Heart right ventricle (tissue), 16 donors: Measurements from ENCODE around the gene CDC25C. TPM values are rescaled to one million over a fixed set of nuclear protein-coding genes. Genes with fewer than 3 reads are reported as not detected.
A peak's percentile ranks its signal among the peaks of the same experiment; 100 is the strongest.

Source experiments
- ATAC-seq, 8 donors: fragments of 200-7000 bp; cut with Tn5 transposase; one replicate each; pipeline ENCODE4 v1.9.1; 2020; ENCODE audit warnings: mild to moderate bottlenecking in 8 of 8, moderate library complexity in 8 of 8, moderate number of reproducible peaks in 1 of 8
- DNase-seq, 2 donors: peaks; one replicate each; pipeline ENCODE4 v3.0.0-alpha.2; 2020
- H3K27ac ChIP-seq, 10 donors: fragments of 200-600 bp; sonication (generic) in 2 of 10; one replicate each; pipeline versions ENCODE4 v1.5.0 to v1.8.0; 2020 to 2022; ENCODE audit warnings: mild to moderate bottlenecking in 3 of 10
- H3K27me3 ChIP-seq, 7 donors: fragments of 200-600 bp; one replicate each; pipeline ENCODE4 v1.8.0; 2021 to 2022; ENCODE audit warnings: mild to moderate bottlenecking in 2 of 7
- H3K36me3 ChIP-seq, 9 donors: fragments of 200-600 bp; sonication (generic) in 1 of 9; one replicate each; pipeline versions ENCODE4 v1.5.0 to v1.8.0; 2020 to 2022; ENCODE audit warnings: mild to moderate bottlenecking in 2 of 9
- H3K4me1 ChIP-seq, 9 donors: fragments of 200-600 bp; sonication (generic) in 1 of 9; one replicate each; pipeline versions ENCODE4 v1.5.0 to v1.8.0; 2020 to 2022; ENCODE audit warnings: mild to moderate bottlenecking in 4 of 9
- H3K4me3 ChIP-seq, 10 donors: fragments of 200-600 bp; sonication (generic) in 2 of 10; one replicate each; pipeline versions ENCODE4 v1.5.0 to v1.8.0; 2020 to 2022; ENCODE audit warnings: mild to moderate bottlenecking in 7 of 10, moderate library complexity in 2 of 10
- H3K9me3 ChIP-seq, 11 donors: fragments of 200-600 bp in 10 of 11; sonication (generic) in 2 of 11; one replicate each; pipeline versions ENCODE4 v1.5.0 to v1.8.0; 2013 to 2022; ENCODE audit warnings: mild to moderate bottlenecking in 2 of 11, control low read depth in 1 of 11, moderate library complexity in 1 of 11
- WGBS, 2 donors: extraction: QIAGEN DNeasy Blood & Tissue Kit; methylation state at CpG; one replicate each; pipeline ENCODE4 v1.1.7; 2013; ENCODE audit warnings: inconsistent platforms in 1 of 2; 5-methylcytosine and 5-hydroxymethylcytosine counted together
- intact Hi-C, 10 donors: fragments of 100-400 bp; cut with DNase I; formaldehyde crosslinking; loops; one replicate each; pipeline versions ENCODE4 v1.11.1 to v1.14.2; 2022
- polyA plus RNA-seq, 2 donors: library from polyadenylated mRNA; stranded (reverse); fragments of 200-250 nt; gene quantifications; one replicate each; pipeline ENCODE4 v1.2.3, GENCODE V29; 2013
- total RNA-seq, 10 donors: library from RNA; stranded (reverse); fragmentation: NEBNext Ultra II Directional in 3 of 10; extraction: Animal tissue kit (Norgen Biotek cat#: 25700) in 3 of 10; gene quantifications; one replicate each; pipeline versions ENCODE4 v1.2.1 to v1.2.4, GENCODE V29; 2021 to 2023
- TF ChIP-seq, protein P1 (sequence below), 9 donors: fragments of 200-600 bp; sonication (generic) in 2 of 9; IDR thresholded peaks; one replicate each; pipeline versions ENCODE4 v1.5.0 to v1.8.0; 2021 to 2022; ENCODE audit warnings: antibody characterized with exemption in 9 of 9, mild to moderate bottlenecking in 5 of 9, moderate library complexity in 1 of 9
- donor health status: Arrhythmogenic right ventricular cardiomyopathy.
- donor health status: ischemic (EF 13 %, LVEDD 7.1; RV severe dilation, severe dysfunction).
- donor health status: healthy with polysubstance abuse.
- donor health status: DM: no; HTN: yes; CAD: no.
- donor health status: DM: no; HTN: no; CAD: no.
- donor health status: ischemic (EF 25% LVEDD 6.9; RV normal size, moderate dysfunction).
- donor health status: ischemic (EF 25% LVEDD 5.7; RV mildly dilated, moderate dysfunction).
- donor health status: healthy.
- donor health status: DM: yes; HTN: yes; CAD: no.
- donor health status: Ischemic cardiomyopathy.
- donor health status: ischemic (EF 35%, LVEDD 5.7; RV mildly dilated, moderate dysfunction).
- donor health status: nonischemic (EF 11% LVEDD 7.7; RV severe dilation, severe dysfunction).
- donor health status: DM: yes; HTN: yes; CAD: no.
- donor health status: PGD.
- donor health status: ischemic (EF 29% LVEDD 5.4; RV normal size, mild dysfunction).
- donor health status: nonischemic (EF 23%, LVEDD 6.1; RV moderate dilation, normal function).

Gene CDC25C
- total and polyA plus RNA-seq, 12 donors: 0.03 to 0.74 (median 0.37) TPM; not detected in 6

DNA sequence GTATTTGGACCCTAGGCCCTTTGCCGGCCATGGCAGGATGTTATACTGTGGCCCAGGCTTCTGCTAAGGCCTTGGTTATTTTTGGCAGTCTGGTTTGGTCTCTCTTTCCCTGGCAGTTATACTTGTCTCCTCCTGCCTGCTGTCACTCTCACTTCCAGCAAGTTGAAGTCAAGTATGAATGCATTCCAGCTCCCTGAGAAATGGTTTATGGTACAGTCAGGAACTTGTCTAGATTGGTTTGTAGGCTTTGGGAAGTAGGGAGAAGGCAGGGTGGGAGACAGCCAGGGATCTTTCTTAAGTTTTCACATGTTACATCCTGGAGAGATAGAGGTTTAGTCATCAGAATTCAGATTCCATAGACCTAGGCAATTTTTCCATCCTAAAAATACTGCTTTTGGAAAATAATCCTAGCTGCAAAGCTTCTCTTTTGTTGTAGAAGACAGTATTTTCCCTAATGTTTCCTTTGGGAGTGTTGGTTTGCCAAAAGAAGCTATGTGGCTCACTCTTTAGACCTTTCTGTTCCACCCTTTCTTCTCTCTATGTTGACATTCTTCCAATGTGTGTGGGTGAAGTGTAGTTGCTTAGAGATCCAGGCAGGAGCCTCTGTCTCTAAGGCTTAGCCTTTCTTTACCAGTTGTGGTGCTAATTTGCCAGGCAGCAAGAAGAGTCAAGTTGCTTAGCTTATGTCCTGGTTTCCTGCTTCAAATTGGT lies 18.4 kb upstream of the CDC25C start:
- peak in 5 of 8 donors; percentile 7 to 50 (median 20) for ATAC-seq
- TF ChIP-seq, protein P1, sequence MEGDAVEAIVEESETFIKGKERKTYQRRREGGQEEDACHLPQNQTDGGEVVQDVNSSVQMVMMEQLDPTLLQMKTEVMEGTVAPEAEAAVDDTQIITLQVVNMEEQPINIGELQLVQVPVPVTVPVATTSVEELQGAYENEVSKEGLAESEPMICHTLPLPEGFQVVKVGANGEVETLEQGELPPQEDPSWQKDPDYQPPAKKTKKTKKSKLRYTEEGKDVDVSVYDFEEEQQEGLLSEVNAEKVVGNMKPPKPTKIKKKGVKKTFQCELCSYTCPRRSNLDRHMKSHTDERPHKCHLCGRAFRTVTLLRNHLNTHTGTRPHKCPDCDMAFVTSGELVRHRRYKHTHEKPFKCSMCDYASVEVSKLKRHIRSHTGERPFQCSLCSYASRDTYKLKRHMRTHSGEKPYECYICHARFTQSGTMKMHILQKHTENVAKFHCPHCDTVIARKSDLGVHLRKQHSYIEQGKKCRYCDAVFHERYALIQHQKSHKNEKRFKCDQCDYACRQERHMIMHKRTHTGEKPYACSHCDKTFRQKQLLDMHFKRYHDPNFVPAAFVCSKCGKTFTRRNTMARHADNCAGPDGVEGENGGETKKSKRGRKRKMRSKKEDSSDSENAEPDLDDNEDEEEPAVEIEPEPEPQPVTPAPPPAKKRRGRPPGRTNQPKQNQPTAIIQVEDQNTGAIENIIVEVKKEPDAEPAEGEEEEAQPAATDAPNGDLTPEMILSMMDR (IDR thresholded peaks at IDR 0.05): no peak
- Histone ChIP-seq H3K4me1 (peaks cover 4 to 48% (median 30%) of the 10 kb centered on the region in 9 donors), H3K9me3 (peaks cover 0 to 7% (median 5%) of the 10 kb centered on the region in 11 donors), H3K27ac (peak overlapping the region in 8 of 10 donors; percentile 28 to 98 (median 56)), H3K27me3 (no peaks in the 10 kb centered on the region), H3K4me3 (no peak overlapping the region), H3K36me3 (peaks cover 0 to 47% (median 37%) of the 10 kb centered on the region in 9 donors)
- intact Hi-C loops: loop anchor here in 2 of 10 donors (5.0 to 10.0 kb wide), 2 partner anchors 125 to 142 kb away; no protein-coding TSS in a partner anchor
- DNase-seq: no peak
- 48 to 71% methylated on average over 1 of the region's 1 CpG for WGBS, 2 donors

DNA sequence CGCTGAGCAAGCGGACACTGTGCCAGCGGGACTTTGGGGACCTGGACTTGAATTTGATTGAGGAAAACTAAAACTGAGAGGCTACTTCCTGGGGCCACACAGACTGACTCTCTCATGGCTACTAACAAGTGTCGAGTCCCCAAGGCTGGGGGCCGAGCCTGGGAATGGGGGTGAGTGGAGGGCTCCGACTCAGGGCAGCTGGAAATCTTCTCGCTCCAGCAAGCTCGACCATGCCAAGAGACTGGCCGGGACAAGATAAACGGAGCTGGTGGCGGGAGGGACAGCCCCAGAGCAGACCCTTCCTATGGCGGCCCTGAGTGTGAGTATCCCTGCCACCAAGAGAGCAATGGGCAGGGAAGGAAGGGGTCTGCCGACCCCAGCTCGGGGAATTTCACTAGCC lies 15.3 kb upstream of the CDC25C start:
- Histone ChIP-seq H3K36me3 (peaks cover 0 to 77% (median 49%) of the 10 kb centered on the region in 9 donors), H3K9me3 (peaks cover 0 to 2% (median 0%) of the 10 kb centered on the region in 11 donors), H3K4me3 (no peak overlapping the region), H3K4me1 (peaks cover 0 to 30% (median 16%) of the 10 kb centered on the region in 9 donors), H3K27me3 (no peaks in the 10 kb centered on the region), H3K27ac (no peak overlapping the region)
- DNase-seq (no peak), ATAC-seq (no peak)
- WGBS, 2 donors: 94 to 95% methylated on average over 14 of the region's 14 CpGs
- TF ChIP-seq, protein P1 (IDR thresholded peaks at IDR 0.05): no peak
- intact Hi-C loops: no loop called here

DNA sequence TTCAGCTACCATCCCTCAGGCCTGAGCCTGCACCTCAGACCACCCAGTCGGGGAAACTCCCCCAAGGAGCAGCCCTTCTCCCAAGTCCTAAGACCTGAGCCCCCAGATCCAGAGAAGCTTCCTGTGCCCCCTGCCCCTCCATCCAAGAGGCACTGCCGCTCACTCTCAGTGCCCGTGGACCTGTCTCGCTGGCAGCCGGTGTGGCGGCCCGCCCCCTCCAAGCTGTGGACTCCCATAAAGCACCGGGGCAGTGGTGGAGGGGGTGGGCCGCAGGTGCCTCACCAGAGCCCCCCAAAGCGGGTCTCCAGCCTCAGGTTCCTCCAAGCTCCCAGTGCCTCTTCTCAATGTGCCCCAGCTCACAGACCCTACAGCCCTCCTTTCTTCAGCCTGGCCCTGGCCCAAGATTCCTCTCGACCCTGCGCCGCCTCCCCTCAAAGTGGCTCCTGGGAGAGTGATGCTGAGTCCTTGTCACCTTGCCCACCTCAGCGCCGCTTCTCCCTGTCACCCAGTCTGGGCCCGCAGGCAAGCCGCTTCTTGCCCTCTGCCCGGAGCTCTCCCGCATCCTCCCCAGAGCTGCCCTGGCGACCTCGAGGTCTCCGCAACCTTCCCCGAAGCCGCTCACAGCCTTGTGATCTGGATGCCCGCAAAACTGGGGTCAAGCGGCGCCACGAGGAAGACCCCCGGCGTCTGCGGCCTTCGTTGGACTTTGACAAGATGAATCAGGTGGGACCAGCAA lies 13.5 kb upstream of the CDC25C start:
- peaks cover 0 to 28% (median 17%) of the 10 kb centered on the region in 9 donors for H3K4me1 ChIP-seq
- ATAC-seq (no peak), DNase-seq (no peak)
- H3K9me3 ChIP-seq: no peaks in the 10 kb centered on the region
- H3K36me3 ChIP-seq: peaks cover 0 to 88% (median 56%) of the 10 kb centered on the region in 9 donors
- intact Hi-C loops: loop anchor here in 1 of 10 donors (5.0 kb wide), 1 partner anchor 152 kb away; no protein-coding TSS in a partner anchor
- H3K4me3 ChIP-seq: no peak overlapping the region
- H3K27ac ChIP-seq: no peak overlapping the region
- no peaks in the 10 kb centered on the region for H3K27me3 ChIP-seq
- TF ChIP-seq, protein P1 (IDR thresholded peaks at IDR 0.05): no peak
- 93 to 97% methylated on average over 32 of the region's 32 CpGs for WGBS, 2 donors

DNA sequence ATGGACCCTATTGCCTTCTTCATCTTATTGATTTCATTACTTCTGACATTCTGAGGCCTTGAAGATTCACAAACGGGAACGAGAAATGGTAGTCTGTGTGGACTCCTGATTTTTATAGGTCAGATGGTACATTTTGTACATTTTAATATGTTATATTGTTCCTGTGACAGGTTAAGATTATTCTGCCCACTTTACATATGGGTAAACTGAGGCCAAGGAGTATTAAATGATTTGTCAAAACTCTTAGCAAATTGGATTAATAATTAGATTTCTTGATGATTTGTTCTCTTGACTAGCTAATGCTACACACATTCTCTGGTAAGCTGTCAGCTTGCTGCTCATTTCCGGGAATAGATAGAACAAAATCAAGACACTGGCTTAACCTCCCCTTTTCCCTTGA lies 8.4 kb upstream of the CDC25C start:
- Histone ChIP-seq H3K4me1 (peaks cover 0 to 36% (median 24%) of the 10 kb centered on the region in 9 donors), H3K27ac (peak overlapping the region in 4 of 10 donors; percentile 98 to 99 (median 98)), H3K36me3 (peaks cover 0 to 43% (median 19%) of the 10 kb centered on the region in 9 donors), H3K9me3 (no peaks in the 10 kb centered on the region), H3K27me3 (no peaks in the 10 kb centered on the region), H3K4me3 (peak overlapping the region in 3 of 10 donors; percentile 85 to 97 (median 95))
- 95% methylated on average over 3 of the region's 3 CpGs for WGBS, 2 donors
- intact Hi-C loops: loop anchor here in 1 of 10 donors (5.0 kb wide), 1 partner anchor 157 kb away; no protein-coding TSS in a partner anchor
- DNase-seq (no peak), ATAC-seq (no peak)
- TF ChIP-seq, protein P1 (IDR thresholded peaks at IDR 0.05): no peak
